Naive thymus-derived CD8-positive, alpha-beta T cell (primary cell): ENCODE measurements around the gene CAMK2B. TPM values are rescaled to one million over a fixed set of nuclear protein-coding genes. Genes with fewer than 3 reads are reported as not detected.
"Not testable (repeated sequence)": the region's sequence is repeated elsewhere in the genome, so short reads cannot be mapped to it uniquely, and the experiment has no call there.

Experiments used
- ATAC-seq, 2 donors: fragments of 150-1000 bp; cut with Tn5 transposase in 1 of 2; sonication (Bioruptor Pico), chemical (Tn5 transposase) in 1 of 2; 1 replicate in 1 of 2; 2 replicates in 1 of 2; pipeline ENCODE4 v1.10.0; 2021; ENCODE audit warnings: mild to moderate bottlenecking in 2 of 2, moderate library complexity in 2 of 2
- POLR2A ChIA-PET: fragments of 350-600 bp; sonication (Branson Sonifier 250); formaldehyde crosslinking; loops from one replicate; lab custom pipeline; 2021; ENCODE audit warnings: antibody characterized with exemption; lab: Charles Lee
- DNase-seq, 10 donors: peaks; one replicate each; pipeline versions ENCODE4 v3.0.0 to v3.0.0-alpha.2; 2020 to 2022
- H3K27ac Mint-ChIP-seq, 10 donors: one replicate each; pipeline ENCODE4 v1.8.0; 2020 to 2022; ENCODE audit warnings: mild to moderate bottlenecking in 10 of 10, mixed read lengths in 10 of 10, moderate library complexity in 4 of 10, inconsistent platforms in 1 of 10
- H3K27me3 Mint-ChIP-seq, 5 donors: one replicate each; pipeline ENCODE4 v1.8.0; 2021 to 2022; ENCODE audit warnings: mixed read lengths in 5 of 5
- H3K36me3 Mint-ChIP-seq, 3 donors: one replicate each; pipeline ENCODE4 v1.8.0; 2020 to 2022; ENCODE audit warnings: mixed read lengths in 3 of 3, mild to moderate bottlenecking in 2 of 3, inconsistent platforms in 1 of 3
- H3K4me1 Mint-ChIP-seq, 4 donors: one replicate each; pipeline ENCODE4 v1.8.0; 2021 to 2022; ENCODE audit warnings: mixed read lengths in 4 of 4
- H3K4me3 Mint-ChIP-seq, 10 donors: one replicate each; pipeline ENCODE4 v1.8.0; 2020 to 2022; ENCODE audit warnings: mild to moderate bottlenecking in 10 of 10, mixed read lengths in 10 of 10, moderate library complexity in 6 of 10, inconsistent platforms in 1 of 10
- H3K9me3 Mint-ChIP-seq, 9 donors: one replicate each; pipeline ENCODE4 v1.8.0; 2020 to 2022; ENCODE audit warnings: mixed read lengths in 9 of 9, mild to moderate bottlenecking in 3 of 9, inconsistent platforms in 1 of 9, moderate library complexity in 1 of 9
- polyA plus RNA-seq, 3 donors: library from polyadenylated mRNA; unstranded; fragments of 300-500 nt; fragmentation: Illumina TruSeq; gene quantifications; one replicate each; pipeline ENCODE4 v1.2.3, GENCODE V29; 2021
- total RNA-seq, 8 experiments: library from RNA in 2 of 8; stranded (reverse) in 2 of 8; gene quantifications; one replicate each; pipeline ENCODE4 v1.2.3 and lab custom pipeline; 2021 to 2026

CAMK2B gene
- total and polyA plus RNA-seq, 5 experiments from 2014 or later = not detected

DNA sequence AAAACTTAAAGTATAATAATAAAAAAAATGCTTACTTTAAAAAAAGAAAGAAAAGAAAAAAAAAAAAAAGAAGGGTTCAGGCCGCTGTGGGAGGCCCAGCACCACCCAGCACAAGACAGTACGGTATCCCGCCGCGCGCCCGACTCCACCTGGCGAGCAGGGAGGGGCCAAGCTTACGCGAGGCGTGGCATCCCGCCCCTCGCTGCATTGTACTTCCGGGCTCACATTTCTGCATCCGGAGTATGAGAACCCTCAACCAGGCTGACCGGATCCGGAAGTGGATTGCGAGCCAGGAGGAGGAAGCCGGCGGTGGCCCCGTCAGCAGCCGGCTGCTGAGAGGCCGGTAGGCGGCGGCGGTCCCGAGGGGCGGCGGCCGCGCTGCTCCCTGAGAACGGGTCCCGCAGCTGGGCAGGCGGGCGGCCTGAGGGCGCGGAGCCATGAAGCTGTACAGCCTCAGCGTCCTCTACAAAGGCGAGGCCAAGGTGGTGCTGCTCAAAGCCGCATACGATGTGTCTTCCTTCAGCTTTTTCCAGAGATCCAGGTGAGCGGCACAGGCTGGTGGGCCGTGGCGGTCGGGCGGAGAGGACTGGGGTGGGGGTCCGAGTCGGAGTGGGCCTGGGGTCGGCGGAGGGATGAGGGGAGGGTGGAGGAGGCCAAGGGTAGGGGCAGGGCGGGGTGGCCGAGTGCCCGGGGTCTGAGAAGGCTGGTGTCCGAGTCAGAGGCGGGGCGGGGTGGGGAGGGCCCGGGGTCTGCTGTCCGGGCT lies 124.5 kb downstream of the CAMK2B start, which contains the start of gene YKT6:
TSS of gene YKT6 (plus strand) at position 280 of the 763 bp plus-strand sequence. CDS start at position 438, 158 bp downstream.
- peaks cover 22 to 38% (median 28%) of the 10 kb centered on the region in 4 donors for H3K4me1 Mint-ChIP-seq

DNA sequence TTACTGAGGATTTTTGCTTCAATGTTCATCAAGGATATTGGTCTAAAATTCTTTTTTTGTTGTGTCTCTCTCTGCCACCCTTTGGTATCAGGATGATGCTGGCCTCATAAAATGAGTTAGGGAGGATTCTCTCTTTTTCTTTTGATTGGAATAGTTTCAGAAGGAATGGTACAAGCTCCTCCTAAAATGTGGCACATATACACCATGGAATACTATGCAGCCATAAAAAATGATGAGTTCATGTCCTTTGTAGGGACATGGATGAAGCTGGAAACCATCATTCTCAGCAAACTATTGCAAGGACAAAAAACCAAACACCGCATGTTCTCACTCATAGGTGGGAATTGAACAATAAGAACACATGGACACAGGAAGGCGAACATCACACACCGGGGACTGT lies 125.2 kb downstream of the CAMK2B start:
- not testable (repeated sequence) for H3K27me3 Mint-ChIP-seq, ATAC-seq, H3K9me3 Mint-ChIP-seq, DNase-seq
- Mint-ChIP-seq H3K36me3 (peaks cover 0 to 13% (median under 1%) of the 10 kb centered on the region in 3 donors), H3K4me3 (peak overlapping the region in 7 of 10 donors; percentile 8 to 78 (median 53)), H3K4me1 (peaks cover 20 to 38% (median 28%) of the 10 kb centered on the region in 4 donors), H3K27ac (peak overlapping the region in 1 of 10 donors; percentile 60)
- POLR2A ChIA-PET = interaction anchor here (0.8 to 1.8 kb wide), 7 partner anchors 13 to 290 kb away, joined by 3 to 11 read pairs (median 4); partner anchors contain the start of genes DBNL and NUDCD3

More for the DNA sequence above, 124.5 kb downstream of the CAMK2B start, which contains the start of gene YKT6:
- ATAC-seq = peak; percentile 97 to 99
- Mint-ChIP-seq H3K36me3 (peaks cover 0 to 19% (median 4%) of the 10 kb centered on the region in 3 donors), H3K27ac (peak within 1 kb of the TSS; percentile 23 to 91 (median 76)), H3K27me3 (peaks cover 0 to 5% (median 0%) of the 10 kb centered on the region in 5 donors), H3K9me3 (no peaks in the 10 kb centered on the region), H3K4me3 (peak within 1 kb of the TSS; percentile 78 to 92 (median 84))
- DNase-seq = peak; percentile 83 to 97 (median 92)
- POLR2A ChIA-PET = interaction anchor here (0.6 to 1.8 kb wide), 13 partner anchors 12 to 381 kb away, joined by 3 to 11 read pairs (median 4); partner anchors contain the start of genes DBNL, NUDCD3 and TMED4

DNA sequence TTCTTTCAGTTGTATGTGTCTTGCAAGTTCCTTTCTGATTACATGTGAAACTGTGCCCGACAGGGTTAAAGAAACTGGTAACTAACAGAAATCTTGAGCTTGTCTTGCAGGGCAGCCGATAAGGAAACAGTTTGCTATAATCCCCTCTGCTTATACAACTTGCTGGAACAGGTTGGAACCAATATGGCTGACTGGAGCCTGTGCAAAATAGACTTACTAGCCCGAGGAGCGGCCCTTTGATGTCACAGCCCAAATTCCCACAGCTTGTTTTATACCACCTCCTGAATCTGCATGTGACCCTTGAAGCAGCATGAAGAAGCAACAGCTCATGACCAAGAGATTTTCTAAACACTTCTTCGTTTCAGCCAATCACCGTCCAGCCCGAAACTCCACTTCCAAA lies 127.9 kb downstream of the CAMK2B start:
- Mint-ChIP-seq H3K4me1 (peaks cover 6 to 21% (median 12%) of the 10 kb centered on the region in 4 donors), H3K27me3 (peaks cover 0 to 7% (median 3%) of the 10 kb centered on the region in 5 donors), H3K27ac (no peak overlapping the region), H3K9me3 (no peaks in the 10 kb centered on the region), H3K4me3 (no peak overlapping the region), H3K36me3 (no peaks in the 10 kb centered on the region)
- ATAC-seq = no peak
- DNase-seq = no peak
- POLR2A ChIA-PET = interaction anchor here (0.7 kb wide), 1 partner anchor 122 kb away, joined by 3 read pairs; no protein-coding TSS in a partner anchor

DNA sequence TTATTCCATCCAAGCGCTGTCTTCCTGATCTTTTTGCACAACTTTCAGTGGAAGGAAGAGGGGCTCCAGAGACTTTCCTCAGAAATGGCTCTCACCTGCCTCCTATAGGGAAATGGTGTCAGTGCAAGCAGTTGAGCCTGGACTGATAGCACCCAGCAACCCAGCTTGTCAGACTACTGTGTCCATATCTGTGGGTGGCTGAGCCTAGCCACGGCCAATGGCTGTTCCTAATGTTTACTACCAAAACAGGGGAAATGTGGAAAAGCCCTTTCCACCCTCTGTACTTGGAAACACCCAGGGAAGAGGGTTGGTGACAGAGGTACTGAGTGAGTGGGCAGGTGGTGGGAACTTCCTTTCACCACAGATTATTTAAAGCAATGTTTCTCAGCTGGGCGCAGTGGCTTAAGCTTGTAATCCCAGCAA lies 128.9 kb downstream of the CAMK2B start:
- ATAC-seq (no peak), DNase-seq (peak in 4 of 10 donors; percentile 28 to 44 (median 34))
- Mint-ChIP-seq H3K27me3 (peaks cover 0 to 9% (median 5%) of the 10 kb centered on the region in 5 donors), H3K4me3 (peak overlapping the region in 1 of 10 donors; percentile 2), H3K27ac (peak overlapping the region in 1 of 10 donors; percentile 21), H3K9me3 (no peaks in the 10 kb centered on the region), H3K36me3 (no peaks in the 10 kb centered on the region), H3K4me1 (peaks cover 1 to 11% (median 3%) of the 10 kb centered on the region in 4 donors)
- POLR2A ChIA-PET = no interaction called here

DNA sequence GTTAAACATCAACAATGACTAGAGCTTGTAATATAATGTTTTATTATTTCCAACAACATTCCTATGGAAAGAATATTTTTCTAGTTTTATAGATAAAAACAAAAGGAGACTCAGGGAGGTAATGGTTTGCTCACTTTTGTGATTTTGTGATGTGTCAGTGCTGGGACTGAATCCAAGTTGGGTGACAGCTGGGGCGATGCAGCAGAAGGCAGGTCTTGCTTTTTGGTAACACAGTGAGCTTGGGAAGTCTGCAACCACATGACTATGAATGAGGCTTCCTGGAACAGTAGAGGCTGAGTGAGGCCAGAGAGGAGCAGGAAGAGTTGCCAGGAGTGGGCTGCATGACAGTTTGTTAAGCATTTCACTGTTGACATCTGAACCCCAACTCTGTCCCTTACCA lies 129.5 kb downstream of the CAMK2B start:
- Mint-ChIP-seq H3K9me3 (no peaks in the 10 kb centered on the region), H3K27ac (peak overlapping the region in 1 of 10 donors; percentile 46), H3K27me3 (peaks cover 0 to 11% (median 5%) of the 10 kb centered on the region in 5 donors), H3K4me1 (peaks cover 0 to 8% (median 1%) of the 10 kb centered on the region in 4 donors), H3K36me3 (no peaks in the 10 kb centered on the region), H3K4me3 (no peak overlapping the region)
- ATAC-seq (no peak), DNase-seq (no peak)
- POLR2A ChIA-PET = interaction anchor here (0.6 to 0.7 kb wide), 2 partner anchors 10 to 142 kb away, joined by 3 read pairs; no protein-coding TSS in a partner anchor

DNA sequence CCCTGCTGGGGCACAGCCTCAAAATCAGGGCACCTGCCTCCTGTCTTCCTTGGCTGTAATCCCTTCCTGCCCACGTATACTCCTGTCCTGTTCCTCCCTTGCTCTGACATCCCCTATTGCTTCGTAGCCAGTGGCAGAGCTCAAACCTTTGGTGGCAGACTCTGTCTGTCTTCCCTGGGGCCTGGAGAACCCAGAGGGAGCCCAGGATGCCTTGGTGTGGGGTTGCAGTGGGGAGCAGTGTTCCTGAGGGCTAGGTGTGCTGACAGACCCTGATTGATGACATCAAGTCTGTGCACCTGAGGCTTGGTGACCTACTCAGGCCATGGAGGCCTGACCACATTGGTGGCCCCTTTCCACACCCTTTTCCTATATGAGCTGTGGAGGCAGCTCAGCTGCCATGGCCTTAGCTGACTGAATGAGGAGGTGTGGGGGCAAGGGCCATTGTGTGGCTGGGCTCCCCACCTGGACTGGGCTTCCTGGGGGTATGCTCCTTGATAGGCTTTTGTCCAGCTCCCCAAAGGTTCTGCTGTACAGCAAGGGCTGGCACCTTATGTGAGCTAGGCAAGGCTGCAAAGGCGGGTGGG lies 130.7 kb downstream of the CAMK2B start:
- Mint-ChIP-seq H3K9me3 (no peaks in the 10 kb centered on the region), H3K4me3 (no peak overlapping the region), H3K4me1 (peaks cover 0 to 5% (median 0%) of the 10 kb centered on the region in 4 donors), H3K36me3 (no peaks in the 10 kb centered on the region), H3K27ac (no peak overlapping the region), H3K27me3 (peaks cover 0 to 12% (median 5%) of the 10 kb centered on the region in 5 donors)
- DNase-seq (no peak), ATAC-seq (no peak)
- POLR2A ChIA-PET = no interaction called here

DNA sequence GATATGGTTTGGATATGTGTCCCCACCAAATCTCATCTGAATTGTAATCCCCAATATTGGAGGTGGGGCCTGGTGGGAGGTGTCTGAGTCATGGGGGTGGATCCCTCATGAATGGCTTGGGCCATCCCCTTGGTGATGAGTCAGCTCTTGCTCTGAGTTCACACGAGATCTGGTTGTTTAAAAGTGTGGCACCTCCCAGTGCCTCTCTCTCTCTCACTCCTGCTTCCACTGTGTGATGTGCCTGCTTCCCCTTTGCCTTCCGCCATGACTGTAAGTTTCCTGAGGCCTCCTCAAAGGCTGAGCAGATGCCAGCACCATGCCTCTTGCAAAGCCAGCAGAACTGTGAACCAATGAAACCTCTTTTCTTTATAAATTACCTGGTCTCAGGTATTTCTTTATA lies 131.3 kb downstream of the CAMK2B start:
- DNase-seq (no peak), ATAC-seq (no peak)
- H3K4me3 Mint-ChIP-seq = no peak overlapping the region
- peaks cover 0 to 5% (median 0%) of the 10 kb centered on the region in 4 donors for H3K4me1 Mint-ChIP-seq
- POLR2A ChIA-PET = no interaction called here
- peaks cover 0 to 12% (median 5%) of the 10 kb centered on the region in 5 donors for H3K27me3 Mint-ChIP-seq
- H3K36me3 Mint-ChIP-seq = no peaks in the 10 kb centered on the region
- H3K27ac Mint-ChIP-seq = peak overlapping the region in 1 of 10 donors; percentile 16
- no peaks in the 10 kb centered on the region for H3K9me3 Mint-ChIP-seq

DNA sequence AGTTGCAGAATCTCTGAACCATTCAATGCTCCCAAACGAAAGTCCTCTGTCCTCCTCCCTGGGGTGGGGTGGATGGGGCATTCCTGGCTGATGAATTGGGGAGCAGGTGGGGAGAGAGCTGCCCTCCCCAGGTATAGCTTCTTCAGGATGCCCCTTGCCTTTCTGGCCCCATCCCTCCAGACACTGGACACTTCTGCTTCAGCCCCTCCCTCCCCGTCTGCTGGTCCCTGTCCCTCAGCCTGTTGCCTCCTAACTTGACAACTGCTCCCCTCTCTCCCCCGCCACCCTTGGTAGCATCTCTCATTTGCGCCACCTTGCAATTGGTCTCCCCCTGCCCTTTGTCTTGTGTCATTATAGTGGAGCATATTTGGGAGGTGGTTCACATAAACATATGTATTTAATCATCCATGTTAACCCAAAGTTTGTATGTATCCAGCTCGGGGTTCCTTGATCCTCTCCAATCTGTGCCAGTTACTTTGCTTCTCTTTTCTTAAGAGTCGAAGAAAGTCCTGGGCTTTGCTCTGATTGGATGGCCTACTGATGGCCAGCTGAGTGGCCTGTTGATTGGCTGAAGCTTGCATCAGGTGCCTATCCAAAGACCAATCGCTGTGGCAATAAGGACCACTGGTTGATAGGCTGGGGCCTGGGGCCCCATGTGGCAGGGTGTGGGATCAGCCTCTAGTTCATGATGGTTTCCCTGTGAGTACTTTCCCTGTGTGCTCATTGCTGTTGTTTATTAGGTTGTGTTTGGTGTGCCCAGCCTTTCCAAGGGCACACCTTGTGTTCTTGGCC lies 132.2 kb downstream of the CAMK2B start:
- no peak for ATAC-seq
- no peak for DNase-seq
- no peaks in the 10 kb centered on the region for H3K9me3 Mint-ChIP-seq
- H3K36me3 Mint-ChIP-seq = no peaks in the 10 kb centered on the region
- H3K27ac Mint-ChIP-seq = peak overlapping the region in 1 of 10 donors; percentile 63
- peaks cover 0 to 5% (median 0%) of the 10 kb centered on the region in 4 donors for H3K4me1 Mint-ChIP-seq
- POLR2A ChIA-PET = no interaction called here
- H3K27me3 Mint-ChIP-seq = peaks cover 0 to 12% (median 5%) of the 10 kb centered on the region in 5 donors
- no peak overlapping the region for H3K4me3 Mint-ChIP-seq

DNA sequence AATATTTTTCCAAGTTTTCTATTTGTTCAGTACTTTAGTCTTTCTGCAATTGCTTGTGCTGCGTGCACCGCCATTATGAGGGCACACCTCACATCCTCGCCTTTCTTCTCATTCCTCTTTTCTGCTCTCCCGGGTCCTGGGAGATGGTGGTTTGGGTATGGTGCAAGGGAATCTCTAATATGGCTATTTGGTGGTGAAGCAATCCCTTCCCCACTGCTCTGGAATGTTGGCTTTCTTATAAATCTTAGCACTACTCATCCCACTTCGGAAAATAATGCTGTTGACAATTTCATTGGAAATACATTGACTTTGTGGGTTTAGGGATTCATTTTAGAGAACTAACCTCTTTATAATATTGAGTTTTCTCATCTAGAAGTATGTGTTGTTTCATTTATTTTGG lies 134.2 kb downstream of the CAMK2B start:
- DNase-seq (no peak), ATAC-seq (no peak)
- Mint-ChIP-seq H3K9me3 (no peaks in the 10 kb centered on the region), H3K4me3 (no peak overlapping the region), H3K4me1 (peaks cover 0 to 2% (median 0%) of the 10 kb centered on the region in 4 donors), H3K36me3 (no peaks in the 10 kb centered on the region), H3K27ac (peak overlapping the region in 1 of 10 donors; percentile 61), H3K27me3 (peaks cover 0 to 6% (median 5%) of the 10 kb centered on the region in 5 donors)
- POLR2A ChIA-PET = no interaction called here

DNA sequence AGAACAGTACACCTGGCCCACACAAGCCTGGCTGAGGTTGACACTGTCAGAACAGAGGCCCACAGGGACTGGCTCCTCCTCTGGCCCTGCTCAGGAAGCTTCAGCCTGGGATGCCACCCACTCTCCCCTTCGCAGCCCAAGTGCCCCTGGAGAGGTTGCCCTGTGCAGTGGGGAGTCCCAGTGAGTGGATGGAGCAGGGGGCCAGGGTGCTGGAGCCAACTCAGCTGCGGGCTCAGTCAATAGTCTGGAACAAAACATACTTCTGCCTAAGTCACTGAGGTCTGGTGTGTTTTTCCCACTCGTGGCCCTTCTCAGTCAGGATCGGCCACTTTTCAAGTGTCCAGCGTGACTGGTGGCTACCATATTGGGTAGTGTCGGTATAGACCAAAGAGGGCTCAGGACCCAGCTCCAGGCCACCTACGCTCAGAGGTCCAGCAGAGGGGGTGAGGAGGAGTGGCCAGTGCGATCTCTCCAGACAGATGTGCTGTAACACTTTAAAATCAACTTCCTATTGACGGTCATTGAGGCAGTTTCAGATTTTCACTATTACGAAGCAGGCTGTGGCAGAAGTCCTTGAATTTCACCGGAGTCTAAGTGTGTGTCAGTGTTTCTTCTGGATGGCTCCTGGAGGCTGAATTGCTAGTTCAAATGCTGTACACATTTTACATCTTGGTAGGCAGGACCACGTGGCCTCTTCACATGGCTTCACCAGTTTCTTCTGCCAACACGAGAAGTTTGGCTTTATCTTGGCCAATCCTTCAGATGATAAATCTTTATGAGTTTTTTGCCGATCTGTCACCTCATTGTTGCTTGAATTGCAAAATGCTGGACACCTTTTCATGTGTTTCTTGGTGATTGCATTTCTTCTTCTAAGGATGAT lies 135.2 kb downstream of the CAMK2B start:
- POLR2A ChIA-PET = no interaction called here
- H3K27ac Mint-ChIP-seq = no peak overlapping the region
- DNase-seq = no peak
- no peaks in the 10 kb centered on the region for H3K36me3 Mint-ChIP-seq
- no peaks in the 10 kb centered on the region for H3K4me1 Mint-ChIP-seq
- no peak for ATAC-seq
- no peaks in the 10 kb centered on the region for H3K9me3 Mint-ChIP-seq
- no peak overlapping the region for H3K4me3 Mint-ChIP-seq
- peaks cover 0 to 6% (median 5%) of the 10 kb centered on the region in 5 donors for H3K27me3 Mint-ChIP-seq

DNA sequence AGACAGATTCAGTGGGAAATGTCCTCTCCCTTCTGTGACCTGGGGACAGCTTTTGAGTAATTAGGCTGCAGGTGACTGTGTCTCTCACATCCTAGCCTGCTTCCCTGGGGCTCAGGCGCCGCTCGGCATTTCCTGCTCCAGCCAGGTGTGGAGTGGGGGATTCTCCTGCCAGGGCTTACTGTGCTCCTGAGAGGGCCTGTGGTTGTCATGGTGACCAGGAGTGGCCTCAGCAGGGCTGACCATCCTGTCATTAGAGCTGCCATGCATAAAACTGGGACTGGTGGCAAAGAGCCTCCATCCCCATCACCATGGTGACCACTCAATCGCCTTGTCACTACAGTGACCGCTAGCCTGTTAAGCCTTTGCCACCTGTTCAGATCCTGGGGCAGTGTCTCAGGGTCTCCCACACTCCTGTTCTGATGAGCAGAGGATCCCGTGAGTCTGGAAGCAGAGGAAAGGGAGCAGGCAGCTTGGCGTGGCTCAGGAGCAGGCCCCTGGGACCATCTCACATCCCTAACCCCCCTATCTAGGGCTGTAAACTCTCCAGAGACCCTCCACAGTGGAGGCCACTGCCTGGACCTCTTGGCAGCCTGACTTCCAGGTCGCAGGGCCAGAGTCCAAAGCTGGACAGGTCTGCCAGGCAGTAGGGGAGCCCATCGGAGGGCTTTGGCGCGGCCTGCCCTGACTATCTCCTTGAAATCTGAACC lies 136.0 kb downstream of the CAMK2B start, which contains the start of gene GCK:
TSS of gene GCK (minus strand) at position 154 of the 707 bp plus-strand sequence. CDS start 486 bp downstream, outside the sequence.
- H3K4me1 Mint-ChIP-seq = no peaks in the 10 kb centered on the region
- peaks cover 0 to 8% (median 5%) of the 10 kb centered on the region in 5 donors for H3K27me3 Mint-ChIP-seq
- ATAC-seq = no peak
- DNase-seq = no peak
- no peaks in the 10 kb centered on the region for H3K36me3 Mint-ChIP-seq
- peak within 1 kb of the TSS in 2 of 10 donors; percentile 15 to 53 for H3K27ac Mint-ChIP-seq
- no peaks in the 10 kb centered on the region for H3K9me3 Mint-ChIP-seq
- POLR2A ChIA-PET = no interaction called here
- H3K4me3 Mint-ChIP-seq = no peak within 1 kb of the TSS
